H1 (cell line): ENCODE measurements around the gene FADS2. TPM values are rescaled to one million over a fixed set of nuclear protein-coding genes. Genes with fewer than 3 reads are reported as not detected.

Experiments
- CTCF ChIA-PET: fragments of 300-600 bp; sonication (Branson Sonifier 250); formaldehyde crosslinking; loops from one replicate; lab custom pipeline; 2021; ENCODE audit not compliant: partially characterized antibody; lab: Charles Lee
- POLR2A ChIA-PET: fragments of 300-600 bp; sonication (Branson Sonifier 250); formaldehyde crosslinking; loops from one replicate; lab custom pipeline; 2021; ENCODE audit warnings: inconsistent platforms; ENCODE audit not compliant: partially characterized antibody; lab: Charles Lee
- DNase-seq, 2 experiments: peaks; one replicate each; pipeline versions ENCODE4 v3.0.0 to v3.0.0-alpha.2; 2010 to 2022; ENCODE audit warnings: low spot score in 2 of 2, low read depth in 1 of 2, mixed read lengths in 1 of 2
- FAIRE-seq: peaks from 2 replicates; lab custom pipeline; 2011; peaks lifted over from hg19 to GRCh38; lab: Jason Lieb, UNC
- H2AFZ ChIP-seq: 2 replicates; pipeline ENCODE4 v1.8.1; 2012; ENCODE audit warnings: low read length, inconsistent platforms
- H2AK5ac ChIP-seq: 2 replicates; pipeline ENCODE4 v1.6.1; 2013; ENCODE audit warnings: low read depth, low read length
- H2BK120ac ChIP-seq: replicated peaks from 2 replicates; pipeline ENCODE3; 2013; ENCODE audit warnings: low read depth, low read length, inconsistent platforms
- H2BK12ac ChIP-seq: 2 replicates; pipeline ENCODE4 v1.6.1; 2013; ENCODE audit warnings: low read depth, low read length
- H2BK15ac ChIP-seq: 2 replicates; pipeline ENCODE4 v1.6.1; 2013; ENCODE audit warnings: low read length
- H2BK20ac ChIP-seq: 2 replicates; pipeline ENCODE4 v1.6.1; 2013; ENCODE audit warnings: low read length
- H2BK5ac ChIP-seq: 2 replicates; pipeline ENCODE4 v1.6.1; 2013; ENCODE audit warnings: low read depth, low read length
- H3K14ac ChIP-seq: 2 replicates; pipeline ENCODE4 v1.6.1; 2013; ENCODE audit warnings: inconsistent platforms; ENCODE audit not compliant: insufficient read length
- H3K18ac ChIP-seq: 2 replicates; pipeline ENCODE4 v1.6.1; 2013; ENCODE audit warnings: low read length; ENCODE audit errors: extremely low read depth
- H3K23ac ChIP-seq: 2 replicates; pipeline ENCODE4 v1.6.1; 2013; ENCODE audit warnings: inconsistent platforms; ENCODE audit not compliant: insufficient read length
- H3K23me2 ChIP-seq: 2 replicates; pipeline ENCODE4 v1.6.1; 2013; ENCODE audit warnings: low read depth, low read length
- H3K27ac ChIP-seq: 2 replicates; pipeline ENCODE4 v1.6.1; 2011; ENCODE audit warnings: low read depth, low read length, inconsistent platforms
- H3K27me3 ChIP-seq, 4 experiments: replicated peaks in 1 of 4; 1 replicate in 1 of 4; 2 replicates in 3 of 4; pipeline versions ENCODE4 v1.6.1 to v1.8.1; 2011 to 2013; ENCODE audit warnings: low read length in 3 of 4, mild to moderate bottlenecking in 3 of 4, inconsistent platforms in 2 of 4, mixed read lengths in 2 of 4, moderate library complexity in 1 of 4; ENCODE audit not compliant: control insufficient read depth in 3 of 4, insufficient read depth in 3 of 4; ENCODE audit errors: extremely low read depth in 1 of 4
- H3K36me3 ChIP-seq, 4 experiments: 2 replicates each; pipeline versions ENCODE4 v1.6.1 to v1.8.1; 2011 to 2013; ENCODE audit warnings: mild to moderate bottlenecking in 4 of 4, low read length in 3 of 4, moderate library complexity in 2 of 4, control low read depth in 1 of 4, inconsistent platforms in 1 of 4; ENCODE audit not compliant: insufficient read depth in 4 of 4, control insufficient read depth in 2 of 4
- H3K4ac ChIP-seq: replicated peaks from 2 replicates; pipeline ENCODE3; 2013; ENCODE audit warnings: low read length, low read depth, mixed read lengths, inconsistent platforms; ENCODE audit not compliant: insufficient read length
- H3K4me1 ChIP-seq, 4 experiments: replicated peaks in 1 of 4; 1 replicate in 1 of 4; 2 replicates in 3 of 4; pipeline versions ENCODE4 v1.6.1 to v1.8.1; 2011 to 2013; ENCODE audit warnings: low read length in 3 of 4, inconsistent platforms in 2 of 4, mixed read lengths in 1 of 4; ENCODE audit not compliant: insufficient read depth in 4 of 4, control insufficient read depth in 3 of 4
- H3K4me2 ChIP-seq, 2 experiments: 2 replicates each; pipeline versions ENCODE4 v1.6.1 to v1.8.1; 2011 to 2013; ENCODE audit warnings: low read depth in 2 of 2, low read length in 2 of 2, control low read depth in 1 of 2, inconsistent platforms in 1 of 2, mild to moderate bottlenecking in 1 of 2; ENCODE audit not compliant: insufficient read depth in 1 of 2
- H3K4me3 ChIP-seq, 4 experiments: fragments of 200-600, 300-600 bp in 1 of 4; sonication (generic), shearing (Covaris generic), sonication (Bioruptor Twin) in 1 of 4; 2 replicates each; pipeline versions ENCODE4 v1.5.1 to v1.8.1; 2011 to 2016; ENCODE audit warnings: low read length in 4 of 4, low read depth in 3 of 4, control low read depth in 2 of 4, inconsistent platforms in 2 of 4, mild to moderate bottlenecking in 2 of 4, mixed read lengths in 1 of 4, moderate library complexity in 1 of 4; ENCODE audit not compliant: insufficient read depth in 2 of 4; ENCODE audit errors: extremely low read depth in 1 of 4
- H3K56ac ChIP-seq: replicated peaks from 2 replicates; pipeline ENCODE3; 2013; ENCODE audit warnings: low read depth, mild to moderate bottlenecking, mixed read lengths, low read length, inconsistent platforms; ENCODE audit not compliant: insufficient read length
- H3K79me1 ChIP-seq: 2 replicates; pipeline ENCODE4 v1.6.1; 2013; ENCODE audit warnings: low read depth, low read length, control low read depth
- H3K79me2 ChIP-seq, 2 experiments: 2 replicates each; pipeline versions ENCODE4 v1.6.1 to v1.8.1; 2012 to 2013; ENCODE audit warnings: low read length in 2 of 2, mild to moderate bottlenecking in 2 of 2, inconsistent platforms in 1 of 2; ENCODE audit not compliant: insufficient read depth in 2 of 2, control insufficient read depth in 1 of 2
- H3K9ac ChIP-seq, 4 experiments: replicated peaks in 1 of 4; 1 replicate in 1 of 4; 2 replicates in 3 of 4; pipeline versions ENCODE4 v1.6.1 to v1.8.1; 2011 to 2013; ENCODE audit warnings: low read depth in 3 of 4, low read length in 3 of 4, control low read depth in 2 of 4, mild to moderate bottlenecking in 2 of 4, moderate library complexity in 2 of 4, inconsistent platforms in 1 of 4; ENCODE audit errors: extremely low read depth in 1 of 4
- H3K9me3 ChIP-seq, 2 experiments: 2 replicates each; pipeline versions ENCODE4 v1.6.1 to v1.8.1; 2012 to 2013; ENCODE audit warnings: mild to moderate bottlenecking in 2 of 2, moderate library complexity in 2 of 2, control low read depth in 1 of 2, inconsistent platforms in 1 of 2, low read depth in 1 of 2, low read length in 1 of 2, mixed read lengths in 1 of 2; ENCODE audit not compliant: insufficient read depth in 2 of 2
- H4K20me1 ChIP-seq, 2 experiments: replicated peaks in 1 of 2; 2 replicates each; pipeline versions ENCODE3 to v1.8.1; 2011 to 2013; ENCODE audit warnings: inconsistent platforms in 2 of 2, low read length in 2 of 2, mild to moderate bottlenecking in 1 of 2; ENCODE audit not compliant: insufficient read depth in 2 of 2, control insufficient read depth in 1 of 2
- H4K5ac ChIP-seq: 2 replicates; pipeline ENCODE4 v1.6.1; 2013; ENCODE audit warnings: low read length, low read depth, mixed read lengths, inconsistent platforms; ENCODE audit not compliant: insufficient read length
- H4K8ac ChIP-seq: 2 replicates; pipeline ENCODE4 v1.8.0; 2013; ENCODE audit warnings: mild to moderate bottlenecking, moderate library complexity, low read length, inconsistent platforms; ENCODE audit not compliant: insufficient read depth; ENCODE audit errors: extremely low read depth
- H4K91ac ChIP-seq: replicated peaks from 2 replicates; pipeline ENCODE3; 2013; ENCODE audit warnings: low read length, mixed read lengths, inconsistent platforms; ENCODE audit not compliant: insufficient read length
- ATF2 ChIP-seq: IDR thresholded peaks from 2 replicates; pipeline ENCODE4 v1.6.1; 2012; ENCODE audit warnings: low read length, inconsistent platforms
- E2F6 ChIP-seq: IDR thresholded peaks from 2 replicates; pipeline ENCODE4 v1.6.1; 2012; ENCODE audit warnings: inconsistent platforms
- HDAC2 ChIP-seq, 2 experiments: fragments of 300-600 bp in 1 of 2; sonication (generic) in 1 of 2; IDR thresholded peaks; 2 replicates each; pipeline ENCODE4 v1.6.1; 2011 to 2012; ENCODE audit warnings: low read depth in 2 of 2, low read length in 2 of 2, mild to moderate bottlenecking in 2 of 2, moderate library complexity in 2 of 2, borderline replicate concordance in 1 of 2, inconsistent platforms in 1 of 2
- JUND ChIP-seq: IDR thresholded peaks from 2 replicates; pipeline ENCODE4 v1.6.1; 2011; ENCODE audit warnings: mild to moderate bottlenecking, improper control_type of control experiment, low read length
- NANOG ChIP-seq: IDR thresholded peaks from 2 replicates; pipeline ENCODE4 v1.6.1; 2011; ENCODE audit warnings: low read length, low read depth, mild to moderate bottlenecking, inconsistent platforms; ENCODE audit not compliant: insufficient read depth, poor library complexity, severe bottlenecking
- PHF8 ChIP-seq: fragments of 200-600 bp; sonication (generic); conservative IDR thresholded peaks from 2 replicates; pipeline ENCODE4 v1.7.1; 2012; ENCODE audit warnings: low read depth, mild to moderate bottlenecking, inconsistent platforms, low read length, moderate library complexity
- POLR2AphosphoS5 ChIP-seq: IDR thresholded peaks from 2 replicates; pipeline ENCODE4 v1.6.1; 2011; ENCODE audit warnings: low read depth, low read length
- RBBP5 ChIP-seq: IDR thresholded peaks from 2 replicates; pipeline ENCODE4 v1.7.1; 2012; ENCODE audit warnings: low read depth, mild to moderate bottlenecking, inconsistent platforms, low read length, moderate library complexity, borderline replicate concordance
- SP4 ChIP-seq: IDR thresholded peaks from 2 replicates; pipeline ENCODE4 v1.6.1; 2012; ENCODE audit warnings: low read length, inconsistent platforms
- WGBS, 2 experiments: shearing (Covaris generic) in 1 of 2; methylation state at CpG; one replicate each; pipeline versions ENCODE4 v1.1.6 to v1.1.7; 2013 to 2015; ENCODE audit warnings: low lambda C conversion rate in 2 of 2, mixed read lengths in 2 of 2, inconsistent platforms in 1 of 2, low coverage in 1 of 2, missing lambda C conversion rate in 1 of 2; ENCODE audit not compliant: insufficient replicate concordance in 2 of 2, insufficient coverage in 1 of 2, insufficient read length in 1 of 2; ENCODE audit errors: extremely low coverage in 1 of 2, missing lambda C conversion rate in 1 of 2; 5-methylcytosine and 5-hydroxymethylcytosine counted together
- polyA plus RNA-seq, 7 experiments: library from polyadenylated mRNA; depleted of rRNA in 3 of 7; stranded (reverse) in 5 of 7; unstranded in 2 of 7; fragments of >200 nt in 5 of 7; fragments of 200-250 nt in 2 of 7; gene quantifications; 1 replicate in 5 of 7; 2 replicates in 1 of 7; 4 replicates in 1 of 7; pipeline versions ENCODE4 v1.2.1 to v1.2.3, GENCODE V29; 2011 to 2013; ENCODE audit warnings: missing spikeins in 2 of 7, mixed read lengths in 2 of 7
- total RNA-seq: library from RNA; stranded (reverse); fragmentation: NEBNext Ultra II Directional; extraction: Animal tissue kit (Norgen Biotek cat#: 25700); gene quantifications from 2 replicates; pipeline ENCODE4 v1.2.1, GENCODE V29; 2021

Gene FADS2
- total and polyA plus RNA-seq, 2 of the 8 experiments (the other 6 are each of a cell fraction or from before 2014, with no cell fraction given) = 499 to 701 TPM

- no peak overlapping the region for H2AK5ac ChIP-seq
- H3K27me3 ChIP-seq = peaks cover 0 to 22% (median 18%) of the 10 kb centered on the region in 4 experiments; a peak in 6 of 7 replicates
- H2BK20ac ChIP-seq = no peak overlapping the region
- WGBS, 2 experiments = 80% methylated on average over 8 of the region's 8 CpGs; no CpG with 5 or more reads in 1 of the 2 experiments
- no peak overlapping the region for H3K23ac ChIP-seq
- peak in 1 of 2 experiments; percentile 40 for DNase-seq
- no peaks in the 10 kb centered on the region for H3K79me1 ChIP-seq
- no peak overlapping the region for H2BK120ac ChIP-seq
- no peaks in the 10 kb centered on the region for H3K9me3 ChIP-seq
- peaks cover 0 to 19% (median 8%) of the 10 kb centered on the region in 4 experiments; a peak in 6 of 7 replicates for H3K4me1 ChIP-seq
- H3K4me3 ChIP-seq = no peak overlapping the region
- H4K8ac ChIP-seq = peak overlapping the region; percentile 11; the same call in 1 of the 2 replicates
- H3K36me3 ChIP-seq = no peaks in the 10 kb centered on the region
- ChIA-PET CTCF (interaction anchor here (1.3 to 11.1 kb wide), 5 partner anchors 10 to 194 kb away, joined by 3 to 202 read pairs (median 10); no protein-coding TSS in a partner anchor), POLR2A (interaction anchor here (0.7 to 1.9 kb wide), 4 partner anchors 9 to 54 kb away, joined by 3 to 8 read pairs (median 4); partner anchors contain the start of gene FTH1)
- H3K9ac ChIP-seq = no peak overlapping the region
- H4K20me1 ChIP-seq = no peaks in the 10 kb centered on the region
- no peak overlapping the region for H3K4ac ChIP-seq
- no peak overlapping the region for H2BK12ac ChIP-seq
- no peak overlapping the region for H2AFZ ChIP-seq
- H3K27ac ChIP-seq = no peak overlapping the region
- no peak overlapping the region for H2BK15ac ChIP-seq
- FAIRE-seq = no peak
- H3K18ac ChIP-seq = no peak overlapping the region
- H2BK5ac ChIP-seq = no peak overlapping the region; the same call in 1 of the 2 replicates
- no peaks in the 10 kb centered on the region for H3K79me2 ChIP-seq
- H3K56ac ChIP-seq = no peak overlapping the region
- no peak overlapping the region for H3K4me2 ChIP-seq
- peaks cover 7% of the 10 kb centered on the region; the same call in 1 of the 2 replicates for H3K23me2 ChIP-seq
- H3K14ac ChIP-seq = no peak overlapping the region
- no peak overlapping the region for H4K5ac ChIP-seq
- H4K91ac ChIP-seq = no peak overlapping the region
- TF ChIP-seq POLR2AphosphoS5 = no peak
- no peak for TF ChIP-seq E2F6
- TF ChIP-seq JUND = no peak
- no peak for TF ChIP-seq ATF2
- TF ChIP-seq NANOG = no peak
- no peak for TF ChIP-seq SP4
- no peak for TF ChIP-seq PHF8
- no peak for TF ChIP-seq HDAC2 (IDR thresholded peaks at IDR 0.05; ENCODE audit: borderline replicate concordance in 1 of 2, low read depth in 2 of 2, low read length in 2 of 2)
- TF ChIP-seq RBBP5 = no peak
These were observed 85.7 kb downstream of the FADS2 start for GRCh38 chr11:61913699-61914395.
